Breast epithelium (tissue), 4 donors: ENCODE results near the gene EBI3. TPM values are rescaled to one million over a fixed set of nuclear protein-coding genes. Genes with fewer than 3 reads are reported as not detected.
"Not testable (repeated sequence)": the region's sequence is repeated elsewhere in the genome, so short reads cannot be mapped to it uniquely, and the experiment has no call there.

ENCODE experiments used
- DNase-seq, 2 donors: peaks; one replicate each; pipeline ENCODE4 v3.0.0-alpha.2; 2019; ENCODE audit warnings: low spot score in 2 of 2
- H3K27ac ChIP-seq, 2 donors: fragments of 200-600 bp; sonication (generic) in 1 of 2; one replicate each; pipeline ENCODE4 v1.5.1; 2016 to 2019; ENCODE audit warnings: mild to moderate bottlenecking in 1 of 2
- H3K27me3 ChIP-seq, 2 donors: fragments of 200-600 bp; sonication (generic) in 1 of 2; one replicate each; pipeline versions ENCODE4 v1.5.1 to v1.6.0; 2017 to 2019; ENCODE audit warnings: control low read depth in 1 of 2, mild to moderate bottlenecking in 1 of 2
- H3K36me3 ChIP-seq: fragments of 200-600 bp; one replicate; pipeline ENCODE4 v1.5.1; 2019
- H3K4me1 ChIP-seq, 2 donors: fragments of 200-600 bp; sonication (generic); one replicate each; pipeline ENCODE4 v1.5.1; 2016 to 2019; ENCODE audit warnings: control low read depth in 1 of 2
- H3K4me3 ChIP-seq, 3 donors: fragments of 200-600 bp; sonication (generic); 1 replicate in 2 of 3; 2 replicates in 1 of 3; pipeline ENCODE4 v1.5.1; 2016 to 2019; ENCODE audit warnings: mild to moderate bottlenecking in 3 of 3, moderate library complexity in 2 of 3
- H3K9me3 ChIP-seq, 2 donors: fragments of 200-600 bp; sonication (generic) in 1 of 2; one replicate each; pipeline ENCODE4 v1.5.1; 2016 to 2019; ENCODE audit warnings: control low read depth in 1 of 2
- CTCF ChIP-seq, 3 donors: fragments of 450-650 bp; IDR thresholded peaks; one replicate each; pipeline ENCODE4 v1.5.1; 2016 to 2017; ENCODE audit warnings: antibody characterized with exemption in 3 of 3, mild to moderate bottlenecking in 3 of 3, moderate library complexity in 3 of 3
- POLR2A ChIP-seq: fragments of 450-650 bp; IDR thresholded peaks from one replicate; pipeline ENCODE4 v1.6.1; 2016; ENCODE audit warnings: antibody characterized with exemption, mild to moderate bottlenecking, moderate library complexity
- POLR2AphosphoS5 ChIP-seq, 3 donors: sonication (generic); formaldehyde crosslinking; IDR thresholded peaks; one replicate each; pipeline ENCODE4 v1.6.1; 2017; ENCODE audit warnings: antibody characterized with exemption in 3 of 3
- intact Hi-C: fragments of 100-400 bp; cut with DNase I; formaldehyde crosslinking; loops from one replicate; pipeline ENCODE4 v1.15.1; 2023; ENCODE audit warnings: low total_unique reads
- total RNA-seq, 3 donors: library from RNA; depleted of rRNA; stranded (reverse); fragments of >200 nt; gene quantifications; one replicate each; pipeline ENCODE4 v1.1.0, GENCODE V29; 2016

Gene EBI3
- total RNA-seq, 3 donors from 2014 or later = 0.66 to 12.6 (median 8.2) TPM

GRCh38 chr19:4284176-4284958, 55.0 kb downstream of the EBI3 start:
- intact Hi-C loops = no loop called here
- no peaks in the 10 kb centered on the region for H3K9me3 ChIP-seq
- H3K27me3 ChIP-seq = peaks cover 6 to 50% of the 10 kb centered on the region in 2 donors
- H3K4me1 ChIP-seq = peaks cover under 1 to 6% of the 10 kb centered on the region in 2 donors
- H3K4me3 ChIP-seq = no peak overlapping the region
- TF ChIP-seq POLR2A = no peak
- TF ChIP-seq CTCF (IDR thresholded peaks at IDR 0.05) = no peak
- TF ChIP-seq POLR2AphosphoS5 (IDR thresholded peaks at IDR 0.05) = no peak
- H3K36me3 ChIP-seq = no peaks in the 10 kb centered on the region
- no peak for DNase-seq
- no peak overlapping the region for H3K27ac ChIP-seq

- no peaks in the 10 kb centered on the region for H3K4me1 ChIP-seq
- H3K9me3 ChIP-seq = no peaks in the 10 kb centered on the region
- H3K4me3 ChIP-seq = no peak overlapping the region
- peaks cover 3 to 44% of the 10 kb centered on the region in 2 donors for H3K27me3 ChIP-seq
- intact Hi-C loops = no loop called here
- no peak overlapping the region for H3K27ac ChIP-seq
- no peak for TF ChIP-seq POLR2A
- H3K36me3 ChIP-seq = no peaks in the 10 kb centered on the region
- DNase-seq = no peak
These were observed 55.7 kb downstream of the EBI3 start for GRCh38 chr19:4284974-4285373.

- H3K9me3 ChIP-seq, DNase-seq, H3K4me3 ChIP-seq, intact Hi-C loops, H3K27ac ChIP-seq, H3K36me3 ChIP-seq, H3K4me1 ChIP-seq: not testable (repeated sequence)
- H3K27me3 ChIP-seq = peaks cover 0 to 33% of the 10 kb centered on the region in 2 donors
These were observed 56.8 kb downstream of the EBI3 start for GRCh38 chr19:4286141-4286540.

Other genes with a start within 250 kb of the EBI3 start
- 1,000 to 10,000 TPM; 1,628 to 2,598 (median 1,993) TPM for gene EEF2, start 244.1 kb upstream of the EBI3 start, total RNA-seq
- 10 to 100 TPM in 2 of 3 donors, 1 to 10 TPM in 1; 9.4 to 17.0 (median 15.7) TPM for gene PIAS4, start 221.8 kb upstream of the EBI3 start, total RNA-seq
- 10 to 100 TPM; 29.0 to 38.7 (median 29.8) TPM for gene ZBTB7A, start 162.6 kb upstream of the EBI3 start, total RNA-seq
- gene MAP2K2, start 105.4 kb upstream of the EBI3 start, total RNA-seq = 10 to 100 TPM; 50.8 to 72.8 (median 64.5) TPM
- gene CREB3L3, start 75.9 kb upstream of the EBI3 start, total RNA-seq = not detected
- gene SIRT6, start 47.0 kb upstream of the EBI3 start, total RNA-seq = 10 to 100 TPM; 21.5 to 29.8 (median 25.6) TPM
- gene ANKRD24, start 46.8 kb upstream of the EBI3 start, total RNA-seq = 1 to 10 TPM in 1 of 3 donors, under 1 TPM in 2; 0.80 to 3.2 (median 0.98) TPM
- gene YJU2, start 17.6 kb downstream of the EBI3 start, total RNA-seq = 10 to 100 TPM; 18.9 to 24.6 (median 24.4) TPM
- gene SHD, start 49.7 kb downstream of the EBI3 start, total RNA-seq = not detected
- not detected for gene TMIGD2, start 72.9 kb downstream of the EBI3 start, total RNA-seq
- under 1 TPM in 1 of 3 donors, not detected in 2; 0.88 TPM for gene FSD1, start 75.1 kb downstream of the EBI3 start, total RNA-seq
- 10 to 100 TPM in 2 of 3 donors, 1 to 10 TPM in 1; 1.6 to 51.4 (median 25.9) TPM for gene STAP2, start 109.3 kb downstream of the EBI3 start, total RNA-seq
- gene MPND, start 114.0 kb downstream of the EBI3 start, total RNA-seq = 1 to 10 TPM; 6.1 to 7.7 (median 7.5) TPM
- 10 to 100 TPM; 25.6 to 52.5 (median 33.8) TPM for gene SH3GL1, start 171.0 kb downstream of the EBI3 start, total RNA-seq
- 1 to 10 TPM; 6.3 to 8.2 (median 7.9) TPM for gene CHAF1A, start 173.1 kb downstream of the EBI3 start, total RNA-seq
- gene UBXN6, start 228.3 kb downstream of the EBI3 start, total RNA-seq = 100 to 1,000 TPM in 1 of 3 donors, 10 to 100 TPM in 2; 72.9 to 139 (median 91.1) TPM
- 10 to 100 TPM; 33.0 to 34.1 (median 33.1) TPM for gene HDGFL2, start 242.8 kb downstream of the EBI3 start, total RNA-seq